Dermis lymphatic vessel endothelial cell (primary cell): ENCODE results near the gene KCNB1. TPM values are rescaled to one million over a fixed set of nuclear protein-coding genes. Genes with fewer than 3 reads are reported as not detected.

Experiments
- total RNA-seq: library from RNA; depleted of rRNA; stranded (reverse); fragments of >200 nt; gene quantifications from 2 replicates; pipeline ENCODE4 v1.2.1, GENCODE V29; 2014

The KCNB1 gene
- total RNA-seq: not detected in 2 replicates

GRCh38 chr20:49482621-49483017 lies at the start of gene KCNB1:
KCNB1 (minus strand) TSS chr20:49482668; CDS start chr20:49482480, 188 bp downstream.

Other genes with a start within 250 kb of the KCNB1 start
- 30.9 and 32.8 TPM in 2 replicates for gene ZNFX1, start 204.6 kb downstream of the KCNB1 start, total RNA-seq
- under 0.01 TPM in 1 of 2 replicates, not detected in the other for gene PTGIS, start 85.5 kb upstream of the KCNB1 start, total RNA-seq
- 33.0 and 48.4 TPM in 2 replicates for gene B4GALT5, start 231.2 kb upstream of the KCNB1 start, total RNA-seq